ENCODE results near the gene NTM. TPM values are rescaled to one million over a fixed set of nuclear protein-coding genes. Genes with fewer than 3 reads are reported as not detected.

NTM gene
- total RNA-seq, 1 experiment from 2014 or later: 9.9 TPM

DNA sequence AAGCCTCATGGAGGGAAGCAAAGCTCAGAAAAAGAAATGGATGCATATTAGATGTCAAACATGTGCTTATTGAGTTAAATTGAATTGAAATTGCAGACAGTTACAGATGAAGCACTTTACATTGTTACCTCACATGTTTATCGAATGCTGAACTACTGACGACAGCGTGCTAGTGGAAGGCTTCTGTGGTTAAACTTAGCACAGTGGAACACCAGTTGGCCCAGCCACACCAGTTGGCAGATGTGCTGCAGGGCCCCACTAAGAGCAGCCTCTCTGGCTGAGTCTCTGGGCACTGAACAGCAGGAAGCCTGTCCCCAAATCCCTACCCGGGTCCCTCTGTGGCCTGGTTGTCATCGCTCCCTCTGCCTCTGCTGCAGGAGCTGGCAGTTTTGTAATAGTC lies 242.1 kb downstream of the NTM start:
- H2BK15ac ChIP-seq (ENCODE audit: low read depth, low read length): no peak overlapping the region

More for the DNA sequence above, 242.1 kb downstream of the NTM start:
- H3K36me3 Mint-ChIP-seq (ENCODE audit: insufficient read depth in 1 of 3, low read depth in 3 of 3): peaks cover 0 to 4% (median 0%) of the 10 kb centered on the region in 3 experiments; a peak in 1 of 7 replicates
- H3K14ac ChIP-seq (ENCODE audit: insufficient read depth, low read length): no peak overlapping the region
- TF ChIP-seq, protein P1, sequence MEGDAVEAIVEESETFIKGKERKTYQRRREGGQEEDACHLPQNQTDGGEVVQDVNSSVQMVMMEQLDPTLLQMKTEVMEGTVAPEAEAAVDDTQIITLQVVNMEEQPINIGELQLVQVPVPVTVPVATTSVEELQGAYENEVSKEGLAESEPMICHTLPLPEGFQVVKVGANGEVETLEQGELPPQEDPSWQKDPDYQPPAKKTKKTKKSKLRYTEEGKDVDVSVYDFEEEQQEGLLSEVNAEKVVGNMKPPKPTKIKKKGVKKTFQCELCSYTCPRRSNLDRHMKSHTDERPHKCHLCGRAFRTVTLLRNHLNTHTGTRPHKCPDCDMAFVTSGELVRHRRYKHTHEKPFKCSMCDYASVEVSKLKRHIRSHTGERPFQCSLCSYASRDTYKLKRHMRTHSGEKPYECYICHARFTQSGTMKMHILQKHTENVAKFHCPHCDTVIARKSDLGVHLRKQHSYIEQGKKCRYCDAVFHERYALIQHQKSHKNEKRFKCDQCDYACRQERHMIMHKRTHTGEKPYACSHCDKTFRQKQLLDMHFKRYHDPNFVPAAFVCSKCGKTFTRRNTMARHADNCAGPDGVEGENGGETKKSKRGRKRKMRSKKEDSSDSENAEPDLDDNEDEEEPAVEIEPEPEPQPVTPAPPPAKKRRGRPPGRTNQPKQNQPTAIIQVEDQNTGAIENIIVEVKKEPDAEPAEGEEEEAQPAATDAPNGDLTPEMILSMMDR (conservative IDR thresholded peaks at IDR 0.05): no peak
- H3K9ac ChIP-seq (ENCODE audit: extremely low read depth, insufficient read length, low read length): no peak overlapping the region
- H3K27me3 Mint-ChIP-seq (ENCODE audit: low read depth): peaks cover 17% of the 10 kb centered on the region
- no peaks in the 10 kb centered on the region for H4K20me1 ChIP-seq (ENCODE audit: control insufficient read depth, insufficient read depth, insufficient read length)
- no peak overlapping the region for H2AK5ac ChIP-seq (ENCODE audit: insufficient read length, low read length)
- H3K27ac ChIP-seq (ENCODE audit: insufficient read length, low read depth, low read length): no peak overlapping the region
- peaks cover 10% of the 10 kb centered on the region; the same call in 1 of the 2 replicates for H3K4me1 ChIP-seq (ENCODE audit: insufficient read depth, low read length)
- no peak overlapping the region for H2BK5ac ChIP-seq (ENCODE audit: insufficient read length, low read length)
- no CpG with 5 or more reads among the region's 5 CpGs for WGBS (ENCODE audit: extremely low coverage, insufficient read length, low lambda C conversion rate)
- H3K9me3 ChIP-seq (ENCODE audit: control insufficient read depth, low read depth, low read length): no peaks in the 10 kb centered on the region
- no peak overlapping the region for H4K5ac ChIP-seq (ENCODE audit: insufficient read length, low read depth, low read length)
- no peak overlapping the region for H3K4me2 ChIP-seq (ENCODE audit: insufficient read depth, insufficient read length, low read length)
- no peak overlapping the region for H4K8ac ChIP-seq (replicated peaks; ENCODE audit: insufficient read length, low read depth, low read length)
- DNase-seq: no peak
- H3K4me3 Mint-ChIP-seq: no peak overlapping the region
- no peak overlapping the region for H2BK20ac ChIP-seq (ENCODE audit: low read depth, low read length, poor library complexity, severe bottlenecking)
- H2AFZ ChIP-seq (ENCODE audit: low read length): no peak overlapping the region
- no peaks in the 10 kb centered on the region for H3K23me2 ChIP-seq (ENCODE audit: insufficient read length, low read depth, low read length, poor library complexity, severe bottlenecking)
- H3K27ac Mint-ChIP-seq: no peak overlapping the region
- H4K91ac ChIP-seq (ENCODE audit: insufficient read length, low read depth, low read length): no peak overlapping the region
- H3K23ac ChIP-seq (ENCODE audit: insufficient read length, low read depth, low read length): no peak overlapping the region
- H3K79me2 ChIP-seq (ENCODE audit: insufficient read depth, low read length): no peaks in the 10 kb centered on the region
- H3K56ac ChIP-seq (ENCODE audit: insufficient read length, low read depth, low read length): no peak overlapping the region
- no peak overlapping the region for H3K18ac ChIP-seq (ENCODE audit: insufficient read length, low read depth, low read length)
- H2BK120ac ChIP-seq (ENCODE audit: low read depth, low read length, poor library complexity, severe bottlenecking): no peak overlapping the region
- no peaks in the 10 kb centered on the region for H3K79me1 ChIP-seq (ENCODE audit: insufficient read depth, low read depth, low read length, poor library complexity, severe bottlenecking)
- H2BK12ac ChIP-seq (ENCODE audit: insufficient read length, low read depth, low read length): no peak overlapping the region
- no peaks in the 10 kb centered on the region; a peak in 1 of 5 replicates for H3K9me3 Mint-ChIP-seq
- H3K27me3 ChIP-seq (ENCODE audit: insufficient read depth, low read length): no peaks in the 10 kb centered on the region; the same call in 1 of the 2 replicates
- peaks cover 27 to 32% of the 10 kb centered on the region in 2 experiments for H3K4me1 Mint-ChIP-seq
- no peak overlapping the region for H3K4ac ChIP-seq (ENCODE audit: low read depth, low read length)
- no peak overlapping the region for H3T11ph ChIP-seq (ENCODE audit: low read length)
